K562 (cell line): ENCODE measurements around the gene PRSS57. TPM values are rescaled to one million over a fixed set of nuclear protein-coding genes. Genes with fewer than 3 reads are reported as not detected.

Experiments used
- CCAR2 ChIP-seq: fragments of 200-400 bp; formaldehyde crosslinking; IDR thresholded peaks from 2 replicates; pipeline ENCODE4 v1.6.1; 2017; ENCODE audit warnings: mild to moderate bottlenecking, low read depth, low read length
- CCNT2 ChIP-seq: IDR thresholded peaks from 2 replicates; pipeline ENCODE4 v1.6.1; 2011; ENCODE audit warnings: borderline replicate concordance, low read depth, mild to moderate bottlenecking, moderate library complexity, mixed read lengths, low read length; ENCODE audit not compliant: insufficient read length; ENCODE audit errors: extremely low read depth
- FOXJ3 ChIP-seq: sonication (generic); formaldehyde crosslinking; IDR thresholded peaks from 2 replicates; pipeline ENCODE4 v1.4.0; 2020; ENCODE audit warnings: mild to moderate bottlenecking, missing genetic modification reagents
- GATAD2A ChIP-seq: fragments of 450-650 bp; IDR thresholded peaks from 2 replicates; pipeline ENCODE4 v1.6.1; 2017
- GATAD2B ChIP-seq: fragments of 450-650 bp; IDR thresholded peaks from 2 replicates; pipeline ENCODE4 v1.6.1; 2017; ENCODE audit warnings: mild to moderate bottlenecking, borderline replicate concordance
- HIVEP1 ChIP-seq: fragments of 250-450 bp; sonication (Bioruptor Pico); IDR thresholded peaks from 2 replicates; pipeline ENCODE4 v1.4.0; 2020; ENCODE audit warnings: mild to moderate bottlenecking
- NRF1 ChIP-seq, 2 experiments: fragments of 450-650 bp; IDR thresholded peaks in 1 of 2; conservative IDR thresholded peaks in 1 of 2; 2 replicates each; pipeline ENCODE4 v1.6.1; 2014; ENCODE audit warnings: mild to moderate bottlenecking in 2 of 2
- NUFIP1 ChIP-seq: fragments of 450-650 bp; IDR thresholded peaks from 2 replicates; pipeline ENCODE4 v1.6.1; 2018; ENCODE audit not compliant: partially characterized antibody
- PML ChIP-seq: IDR thresholded peaks from 2 replicates; pipeline ENCODE4 v1.6.1; 2012; ENCODE audit warnings: low read length, inconsistent platforms
- RCOR1 ChIP-seq, 2 experiments: IDR thresholded peaks; 2 replicates each; pipeline ENCODE4 v1.6.1; 2012; ENCODE audit warnings: low read depth in 2 of 2, low read length in 2 of 2, borderline replicate concordance in 1 of 2, improper control_type of control experiment in 1 of 2
- ZKSCAN3 ChIP-seq: fragments of 250-450 bp; sonication (Bioruptor Pico); IDR thresholded peaks from 2 replicates; pipeline ENCODE4 v1.4.0; 2020
- ZNF407 ChIP-seq: fragments of 450-650 bp; IDR thresholded peaks from 2 replicates; pipeline ENCODE4 v1.6.1; 2016; ENCODE audit warnings: low read depth
- polyA plus RNA-seq, 8 experiments: library from polyadenylated mRNA; depleted of rRNA in 4 of 8; stranded (reverse) in 5 of 8; unstranded in 3 of 8; fragments of >200 nt; fragmentation: Nextera tagmentation in 2 of 8; fragmentation: Illumina TruSeq in 1 of 8; extraction: Ambion mirVana in 2 of 8; extraction: Trizol in 1 of 8; gene quantifications; 2 replicates each; pipeline versions ENCODE4 v1.2.1 to v1.2.3, GENCODE V29; 2011 to 2014; ENCODE audit warnings: inconsistent platforms in 1 of 8, missing spikeins in 1 of 8
- total RNA-seq, 7 experiments: library from RNA; depleted of rRNA in 6 of 7; stranded (reverse); fragments of >200 nt in 6 of 7; fragmentation: Illumina TruSeq in 2 of 7; extraction: Trizol in 2 of 7; gene quantifications; 2 replicates each; pipeline versions ENCODE4 v1.2.1 to v1.2.3, GENCODE V29; 2011 to 2021; ENCODE audit warnings: low replicate concordance in 1 of 7
- TF ChIP-seq, protein P1 (sequence below): sonication (generic); formaldehyde crosslinking; IDR thresholded peaks from 2 replicates; pipeline ENCODE4 v1.8.0; 2022; ENCODE audit warnings: missing genetic modification reagents, mild to moderate bottlenecking, borderline replicate concordance
- TF ChIP-seq, protein P2 (sequence below): fragments of 200-800 bp; sonication (Bioruptor generic); IDR thresholded peaks from 2 replicates; pipeline ENCODE4 v1.6.1; 2017; ENCODE audit warnings: missing genetic modification characterization, missing compliant biosample characterization
- TF ChIP-seq, protein P3 (sequence below): sonication (generic); formaldehyde crosslinking; IDR thresholded peaks from 2 replicates; pipeline ENCODE4 v1.8.1; 2023; ENCODE audit warnings: mild to moderate bottlenecking, missing genetic modification reagents

The PRSS57 gene
- total and polyA plus RNA-seq, 9 of the 15 experiments (the other 6 are each of a cell fraction or from before 2014, with no cell fraction given): 0.06 to 2.5 (median 1.3) TPM; not detected in 3

DNA sequence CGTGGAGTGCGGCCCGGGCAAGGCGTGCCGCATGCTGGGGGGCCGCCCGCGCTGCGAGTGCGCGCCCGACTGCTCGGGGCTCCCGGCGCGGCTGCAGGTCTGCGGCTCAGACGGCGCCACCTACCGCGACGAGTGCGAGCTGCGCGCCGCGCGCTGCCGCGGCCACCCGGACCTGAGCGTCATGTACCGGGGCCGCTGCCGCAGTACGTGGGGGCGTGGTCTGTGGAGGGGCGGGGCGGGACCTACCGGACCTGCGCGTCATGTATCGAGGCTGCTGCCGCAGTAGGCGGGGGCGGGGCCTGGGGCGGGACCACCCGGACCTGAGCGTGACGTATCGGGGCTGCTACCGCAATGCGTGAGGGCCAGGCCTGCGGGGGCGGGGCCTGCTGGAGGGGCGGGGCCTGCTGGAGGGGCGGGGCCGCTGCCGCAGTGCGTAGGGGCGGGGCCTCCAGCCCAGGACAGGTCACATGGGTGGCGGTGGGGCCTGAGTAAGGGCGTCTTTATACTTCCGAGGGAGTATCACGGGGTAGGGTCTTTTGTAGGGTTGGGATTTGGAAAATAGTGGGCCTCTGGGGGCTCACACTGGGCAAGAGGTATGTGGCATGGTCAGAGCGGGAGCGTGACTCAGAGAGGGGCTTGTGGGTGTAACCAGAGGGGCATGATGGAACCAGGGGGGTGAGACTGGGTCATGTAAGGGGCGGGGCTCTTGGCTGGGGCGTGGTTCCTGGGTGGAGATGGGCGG lies 14.8 kb downstream of the PRSS57 start (continued):
- TF ChIP-seq, protein P1, sequence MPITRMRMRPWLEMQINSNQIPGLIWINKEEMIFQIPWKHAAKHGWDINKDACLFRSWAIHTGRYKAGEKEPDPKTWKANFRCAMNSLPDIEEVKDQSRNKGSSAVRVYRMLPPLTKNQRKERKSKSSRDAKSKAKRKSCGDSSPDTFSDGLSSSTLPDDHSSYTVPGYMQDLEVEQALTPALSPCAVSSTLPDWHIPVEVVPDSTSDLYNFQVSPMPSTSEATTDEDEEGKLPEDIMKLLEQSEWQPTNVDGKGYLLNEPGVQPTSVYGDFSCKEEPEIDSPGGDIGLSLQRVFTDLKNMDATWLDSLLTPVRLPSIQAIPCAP: no peak
- TF ChIP-seq RCOR1 (IDR thresholded peaks at IDR 0.05; ENCODE audit: borderline replicate concordance in 1 of 2, low read depth in 2 of 2, low read length in 2 of 2) (peak in 1 of 2 experiments; percentile 65; a peak in 1 of 4 replicates), ZNF407 (no peak), NRF1 (conservative IDR thresholded peaks at IDR 0.05 in 1 of 2, IDR thresholded peaks at IDR 0.05 in 1 of 2) (peak; percentile 81 to 84), NUFIP1 (no peak), CCNT2 (peak; percentile 89), CCAR2 (no peak), FOXJ3 (CRISPR knock-in tag) (no peak), GATAD2B (no peak), ZKSCAN3 (no peak), GATAD2A (no peak), PML (no peak), HIVEP1 (CRISPR knock-in tag) (no peak)
- TF ChIP-seq, protein P2, sequence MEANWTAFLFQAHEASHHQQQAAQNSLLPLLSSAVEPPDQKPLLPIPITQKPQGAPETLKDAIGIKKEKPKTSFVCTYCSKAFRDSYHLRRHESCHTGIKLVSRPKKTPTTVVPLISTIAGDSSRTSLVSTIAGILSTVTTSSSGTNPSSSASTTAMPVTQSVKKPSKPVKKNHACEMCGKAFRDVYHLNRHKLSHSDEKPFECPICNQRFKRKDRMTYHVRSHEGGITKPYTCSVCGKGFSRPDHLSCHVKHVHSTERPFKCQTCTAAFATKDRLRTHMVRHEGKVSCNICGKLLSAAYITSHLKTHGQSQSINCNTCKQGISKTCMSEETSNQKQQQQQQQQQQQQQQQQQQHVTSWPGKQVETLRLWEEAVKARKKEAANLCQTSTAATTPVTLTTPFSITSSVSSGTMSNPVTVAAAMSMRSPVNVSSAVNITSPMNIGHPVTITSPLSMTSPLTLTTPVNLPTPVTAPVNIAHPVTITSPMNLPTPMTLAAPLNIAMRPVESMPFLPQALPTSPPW (CRISPR knock-in tag): peak; percentile 97
- TF ChIP-seq, protein P3, sequence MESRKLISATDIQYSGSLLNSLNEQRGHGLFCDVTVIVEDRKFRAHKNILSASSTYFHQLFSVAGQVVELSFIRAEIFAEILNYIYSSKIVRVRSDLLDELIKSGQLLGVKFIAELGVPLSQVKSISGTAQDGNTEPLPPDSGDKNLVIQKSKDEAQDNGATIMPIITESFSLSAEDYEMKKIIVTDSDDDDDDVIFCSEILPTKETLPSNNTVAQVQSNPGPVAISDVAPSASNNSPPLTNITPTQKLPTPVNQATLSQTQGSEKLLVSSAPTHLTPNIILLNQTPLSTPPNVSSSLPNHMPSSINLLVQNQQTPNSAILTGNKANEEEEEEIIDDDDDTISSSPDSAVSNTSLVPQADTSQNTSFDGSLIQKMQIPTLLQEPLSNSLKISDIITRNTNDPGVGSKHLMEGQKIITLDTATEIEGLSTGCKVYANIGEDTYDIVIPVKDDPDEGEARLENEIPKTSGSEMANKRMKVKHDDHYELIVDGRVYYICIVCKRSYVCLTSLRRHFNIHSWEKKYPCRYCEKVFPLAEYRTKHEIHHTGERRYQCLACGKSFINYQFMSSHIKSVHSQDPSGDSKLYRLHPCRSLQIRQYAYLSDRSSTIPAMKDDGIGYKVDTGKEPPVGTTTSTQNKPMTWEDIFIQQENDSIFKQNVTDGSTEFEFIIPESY (CRISPR knock-in tag): peak; percentile 73; the same call in 1 of the 2 replicates
